Esophagus squamous epithelium (tissue), 5 donors: ENCODE results near the gene NR2C2AP. TPM values are rescaled to one million over a fixed set of nuclear protein-coding genes. Genes with fewer than 3 reads are reported as not detected.

Experiments
- DNase-seq: peaks from one replicate; lab custom pipeline; 2025; lab: John Stamatoyannopoulos, UW
- H3K27ac ChIP-seq, 4 donors: fragments of 200-600 bp; sonication (generic); one replicate each; pipeline ENCODE4 v1.5.1; 2016 to 2019; ENCODE audit warnings: mild to moderate bottlenecking in 1 of 4
- H3K27me3 ChIP-seq, 4 donors: fragments of 200-600 bp; sonication (generic); 1 replicate in 3 of 4; 2 replicates in 1 of 4; pipeline versions ENCODE4 v1.5.1 to v1.6.0; 2017 to 2021; ENCODE audit warnings: antibody characterized with exemption in 1 of 4
- H3K36me3 ChIP-seq, 3 donors: fragments of 200-600 bp; sonication (generic); one replicate each; pipeline ENCODE4 v1.5.1; 2016 to 2019
- H3K4me1 ChIP-seq, 3 donors: fragments of 200-600 bp; sonication (generic); one replicate each; pipeline ENCODE4 v1.5.1; 2017 to 2019
- H3K4me3 ChIP-seq, 4 donors: fragments of 200-600 bp; sonication (generic); 1 replicate in 3 of 4; 2 replicates in 1 of 4; pipeline ENCODE4 v1.5.1; 2016 to 2019; ENCODE audit warnings: mild to moderate bottlenecking in 2 of 4, moderate library complexity in 1 of 4
- H3K9me3 ChIP-seq, 3 donors: fragments of 200-600 bp; sonication (generic); one replicate each; pipeline ENCODE4 v1.5.1; 2016 to 2019
- CTCF ChIP-seq, 6 experiments: fragments of 450-650 bp in 4 of 6; fragments of 200-600 bp in 2 of 6; sonication (generic) in 2 of 6; IDR thresholded peaks; one replicate each; pipeline ENCODE4 v1.5.1; 2016 to 2019; ENCODE audit warnings: antibody characterized with exemption in 6 of 6, mild to moderate bottlenecking in 4 of 6, moderate library complexity in 4 of 6
- POLR2A ChIP-seq, 4 donors: fragments of 450-650 bp; IDR thresholded peaks; one replicate each; pipeline ENCODE4 v1.6.1; 2017; ENCODE audit warnings: antibody characterized with exemption in 4 of 4, mild to moderate bottlenecking in 4 of 4, moderate library complexity in 3 of 4
- WGBS, 2 donors: methylation state at CpG; one replicate each; pipeline ENCODE4 v1.1.5; 2018; 5-methylcytosine and 5-hydroxymethylcytosine counted together
- intact Hi-C: fragments of 100-400 bp; cut with DNase I; formaldehyde crosslinking; loops from one replicate; pipeline ENCODE4 v1.15.0; 2022
- total RNA-seq, 4 donors: library from RNA; depleted of rRNA; stranded (reverse); fragments of >200 nt; gene quantifications; one replicate each; pipeline ENCODE4 v1.1.0, GENCODE V29; 2016
- donor health status: DM: yes; HTN: yes; CAD: no.

NR2C2AP gene
- total RNA-seq, 4 donors from 2014 or later, result 8.8 to 22.9 (median 13.0) TPM

DNA sequence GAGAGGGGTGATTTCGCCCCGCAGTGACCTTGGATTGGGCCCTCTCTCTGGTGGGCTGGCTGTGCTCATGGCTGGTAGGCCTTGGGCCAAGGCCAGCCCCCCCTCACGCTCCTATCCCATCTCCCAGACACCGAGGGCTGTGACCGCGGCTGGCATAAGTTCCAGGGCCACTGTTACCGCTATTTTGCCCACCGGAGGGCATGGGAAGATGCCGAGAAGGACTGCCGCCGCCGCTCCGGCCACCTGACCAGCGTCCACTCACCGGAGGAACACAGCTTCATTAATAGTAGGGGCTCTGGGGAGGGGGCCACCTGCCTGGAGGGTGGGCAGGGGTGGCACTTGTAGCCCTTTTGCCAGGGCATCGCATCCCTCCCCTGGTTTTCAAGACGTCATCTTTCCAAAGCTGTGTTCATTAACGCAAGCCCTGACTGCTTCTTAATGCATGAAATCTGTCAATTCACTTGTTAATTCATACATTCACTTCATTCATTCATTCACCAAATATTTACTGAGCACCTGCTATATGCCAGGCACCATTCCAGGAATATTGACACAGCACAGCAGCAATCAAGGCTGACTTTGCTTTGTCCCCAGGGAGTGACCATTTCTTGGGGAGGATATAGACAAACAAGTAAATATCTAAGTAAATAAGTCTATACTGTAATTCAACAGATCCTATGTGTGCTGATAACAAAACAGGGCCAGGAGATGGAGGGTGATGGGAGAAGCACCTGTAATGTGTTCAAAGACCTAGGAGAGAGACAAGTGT is 35.1 kb upstream of the NR2C2AP start:
- H3K27me3 ChIP-seq, result peaks cover 0 to 33% (median 0%) of the 10 kb centered on the region in 4 donors
- H3K36me3 ChIP-seq, result no peaks in the 10 kb centered on the region
- no peak overlapping the region for H3K4me3 ChIP-seq
- H3K27ac ChIP-seq, result no peak overlapping the region
- intact Hi-C loops, result no loop called here
- 77 to 93% methylated on average over 6 to 13 of the region's 18 CpGs for WGBS, 2 donors
- TF ChIP-seq POLR2A (IDR thresholded peaks at IDR 0.05), result no peak
- no peak for TF ChIP-seq CTCF (IDR thresholded peaks at IDR 0.05)
- no peak for DNase-seq
- peaks cover 0 to 30% (median 20%) of the 10 kb centered on the region in 3 donors for H3K9me3 ChIP-seq
- H3K4me1 ChIP-seq, result no peaks in the 10 kb centered on the region

DNA sequence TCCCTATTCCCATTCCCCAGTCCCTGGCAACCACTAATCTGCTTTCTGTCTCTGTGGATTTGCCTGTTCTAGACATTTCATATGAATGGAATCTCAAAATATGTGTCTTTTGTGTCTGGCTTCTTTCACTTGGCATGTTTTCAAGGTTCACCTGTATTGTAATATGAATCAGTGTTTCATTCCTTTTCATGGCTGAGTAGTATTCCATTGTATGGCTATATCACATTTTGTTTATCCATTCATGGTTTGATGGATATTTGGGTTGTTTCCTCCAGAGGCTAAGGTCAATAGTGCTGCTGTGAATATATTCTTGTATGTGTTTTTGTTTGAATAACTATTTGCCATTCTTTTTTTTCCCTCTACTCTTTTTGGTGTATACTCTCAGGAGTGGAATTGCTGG is 33.0 kb upstream of the NR2C2AP start:
- DNase-seq, result no peak
- Histone ChIP-seq H3K9me3 (peaks cover 0 to 30% (median 20%) of the 10 kb centered on the region in 3 donors), H3K4me1 (no peaks in the 10 kb centered on the region), H3K36me3 (no peaks in the 10 kb centered on the region), H3K27me3 (peaks cover 0 to 31% (median 0%) of the 10 kb centered on the region in 4 donors), H3K4me3 (no peak overlapping the region), H3K27ac (no peak overlapping the region)
- intact Hi-C loops, result no loop called here
- no peak for TF ChIP-seq POLR2A (IDR thresholded peaks at IDR 0.05)
- no peak for TF ChIP-seq CTCF (IDR thresholded peaks at IDR 0.05)

GRCh38 chr19:19234220-19234816 is 31.1 kb upstream of the NR2C2AP start:
- H3K36me3 ChIP-seq, result no peaks in the 10 kb centered on the region
- no peaks in the 10 kb centered on the region for H3K4me1 ChIP-seq
- peaks cover 0 to 16% (median 0%) of the 10 kb centered on the region in 4 donors for H3K27me3 ChIP-seq
- no peak for TF ChIP-seq CTCF (IDR thresholded peaks at IDR 0.05)
- TF ChIP-seq POLR2A (IDR thresholded peaks at IDR 0.05), result no peak
- no peak for DNase-seq
- H3K27ac ChIP-seq, result no peak overlapping the region
- WGBS, 2 donors, result 65 to 78% methylated on average over 2 of the region's 2 CpGs
- intact Hi-C loops, result no loop called here
- H3K9me3 ChIP-seq, result peaks cover 0 to 30% (median 20%) of the 10 kb centered on the region in 3 donors
- H3K4me3 ChIP-seq, result no peak overlapping the region

DNA sequence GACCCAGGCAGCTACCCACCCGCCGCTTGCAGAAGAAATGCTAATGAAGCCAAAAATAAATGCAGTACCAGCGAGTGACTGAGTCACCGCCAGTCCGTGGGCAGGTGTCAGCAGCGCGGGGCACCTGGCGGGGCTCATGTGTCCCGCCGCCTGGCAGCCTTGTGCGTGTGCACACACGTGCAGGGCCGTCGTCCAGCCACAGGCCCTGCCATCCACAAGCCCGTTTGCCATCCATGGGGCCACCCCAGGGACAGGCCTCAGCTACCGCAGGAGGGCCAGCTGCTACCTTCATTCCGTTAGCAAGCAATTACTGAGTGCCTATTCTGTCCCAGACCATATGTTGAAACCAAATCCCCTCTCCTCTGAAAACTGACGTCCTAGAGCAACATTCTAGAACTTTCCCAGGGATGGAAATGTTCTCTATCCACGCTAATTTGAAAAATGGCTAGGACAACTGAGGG is 29.1 kb upstream of the NR2C2AP start:
- TF ChIP-seq POLR2A (IDR thresholded peaks at IDR 0.05), result no peak
- no peak overlapping the region for H3K4me3 ChIP-seq
- H3K36me3 ChIP-seq, result no peaks in the 10 kb centered on the region
- intact Hi-C loops, result no loop called here
- no peak overlapping the region for H3K27ac ChIP-seq
- peaks cover 0 to 30% (median 20%) of the 10 kb centered on the region in 3 donors for H3K9me3 ChIP-seq
- WGBS, 2 donors, result 41 to 66% methylated on average over 12 to 19 of the region's 19 CpGs
- no peak for DNase-seq
- H3K4me1 ChIP-seq, result no peaks in the 10 kb centered on the region
- peaks cover 0 to 14% (median 0%) of the 10 kb centered on the region in 4 donors for H3K27me3 ChIP-seq

DNA sequence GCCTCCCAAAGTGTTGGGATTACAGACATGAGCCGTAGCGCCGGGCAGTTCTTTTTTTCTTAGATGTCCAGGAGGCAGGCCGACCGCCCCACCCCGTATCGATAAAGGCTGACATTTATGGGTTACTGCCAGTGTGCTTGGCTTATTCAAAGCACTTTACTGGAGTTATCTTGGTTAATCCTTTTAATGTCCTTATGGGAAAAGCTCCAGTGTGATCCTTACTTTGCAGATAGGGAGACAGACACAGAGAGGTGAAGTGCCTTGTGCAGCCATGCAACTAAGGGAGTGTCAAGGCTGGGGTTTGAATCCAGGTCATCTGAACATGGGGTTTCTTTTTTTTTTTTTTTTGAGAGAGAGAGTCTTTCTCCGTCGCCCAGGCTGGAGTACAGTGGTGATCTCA is 27.8 kb upstream of the NR2C2AP start:
- Histone ChIP-seq H3K4me1 (no peaks in the 10 kb centered on the region), H3K27me3 (peaks cover 0 to 27% (median 3%) of the 10 kb centered on the region in 4 donors), H3K36me3 (no peaks in the 10 kb centered on the region), H3K9me3 (peaks cover 0 to 27% (median 20%) of the 10 kb centered on the region in 3 donors), H3K4me3 (no peak overlapping the region), H3K27ac (no peak overlapping the region)
- no peak for TF ChIP-seq CTCF (IDR thresholded peaks at IDR 0.05)
- no peak for TF ChIP-seq POLR2A (IDR thresholded peaks at IDR 0.05)
- no peak for DNase-seq
- intact Hi-C loops, result no loop called here
- 71 to 88% methylated on average over 7 to 9 of the region's 9 CpGs for WGBS, 2 donors
